HG03439 (cell line): Measurements from ENCODE around the gene MAPT.
"Not testable (repeated sequence)": the region's sequence is repeated elsewhere in the genome, so short reads cannot be mapped to it uniquely, and the experiment has no call there.

Experiments
- ATAC-seq: cut with Tn5 transposase; IDR thresholded peaks from one replicate; pipeline ENCODE4 v1.9.1; 2021; ENCODE audit warnings: mild to moderate bottlenecking, moderate library complexity; ENCODE audit not compliant: unreplicated experiment

The MAPT gene

DNA sequence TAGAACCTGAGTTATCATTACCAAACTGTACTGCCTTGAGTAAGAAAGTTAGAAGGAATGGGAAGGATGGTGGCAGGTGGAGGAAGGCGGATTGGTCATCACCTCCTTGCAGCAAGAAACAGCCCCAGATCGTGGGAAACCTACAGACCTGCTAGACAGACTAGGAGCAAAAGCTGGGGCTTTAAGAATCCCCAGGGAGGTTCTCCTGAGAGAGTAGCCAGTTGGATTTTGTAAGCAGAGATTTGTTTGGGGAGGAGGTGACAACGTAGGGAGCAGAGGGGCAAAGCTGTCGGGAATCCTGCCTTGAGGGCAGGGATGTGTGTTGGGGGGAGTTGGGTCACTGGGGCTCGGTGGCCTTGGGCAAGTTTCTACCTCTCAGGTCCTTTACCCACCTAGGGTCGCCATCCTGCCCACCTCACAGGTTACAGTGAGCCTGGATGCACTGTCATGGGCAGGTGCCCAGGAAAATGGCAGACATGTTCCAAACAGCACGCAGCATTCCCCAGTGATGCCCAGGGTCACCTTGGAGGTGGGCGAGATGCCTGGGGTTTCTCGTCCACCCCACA, 55.5 kb downstream of the MAPT start:
- ATAC-seq, result no peak

DNA sequence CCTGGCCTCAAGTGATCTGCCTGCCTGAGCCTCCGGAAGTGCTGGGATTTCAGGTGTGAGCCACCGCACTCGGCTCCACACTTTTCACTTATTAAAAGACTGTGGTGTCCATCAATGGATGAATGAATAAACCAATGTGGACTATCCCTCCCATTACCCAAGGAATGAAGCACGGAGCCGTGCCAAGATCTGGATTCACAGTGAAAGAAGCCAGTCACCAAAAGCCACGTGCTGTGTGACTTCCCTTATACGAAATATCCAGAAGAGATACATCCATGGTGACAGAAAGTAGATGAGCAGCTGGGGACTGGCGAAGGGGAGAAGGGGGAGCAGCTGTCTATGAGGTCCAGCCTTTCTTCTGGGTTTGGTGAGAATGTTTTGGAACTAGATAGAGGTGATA, 56.5 kb downstream of the MAPT start:
- no peak for ATAC-seq

GRCh38 chr17:45951403-45951802, 57.0 kb downstream of the MAPT start:
- no peak for ATAC-seq

DNA sequence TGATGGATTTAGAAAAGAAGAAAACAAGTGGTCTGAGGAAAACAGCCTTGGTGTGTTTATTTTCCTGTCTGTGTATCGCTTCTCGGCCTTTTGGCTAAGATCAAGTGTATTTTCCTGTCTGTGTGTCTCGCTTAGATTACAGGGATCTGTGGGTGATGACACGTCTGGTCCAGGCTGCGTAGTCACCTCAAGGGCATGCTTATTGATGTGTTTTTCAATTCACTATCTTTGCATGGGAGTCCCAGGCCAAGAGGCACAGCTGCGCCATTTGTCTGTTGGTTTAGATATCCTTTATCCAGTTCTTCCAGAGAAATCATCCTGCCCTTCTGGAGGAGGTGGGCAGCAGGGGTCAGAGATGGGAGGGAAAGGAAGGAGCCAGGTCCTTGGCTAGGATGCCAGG, 57.6 kb downstream of the MAPT start:
- no peak for ATAC-seq

GRCh38 chr17:45952814-45953320, 58.5 kb downstream of the MAPT start:
- no peak for ATAC-seq

- no peak for ATAC-seq
These were observed 59.2 kb downstream of the MAPT start for GRCh38 chr17:45953561-45953960.

GRCh38 chr17:45954914-45955313, 60.6 kb downstream of the MAPT start:
- ATAC-seq, result no peak

DNA sequence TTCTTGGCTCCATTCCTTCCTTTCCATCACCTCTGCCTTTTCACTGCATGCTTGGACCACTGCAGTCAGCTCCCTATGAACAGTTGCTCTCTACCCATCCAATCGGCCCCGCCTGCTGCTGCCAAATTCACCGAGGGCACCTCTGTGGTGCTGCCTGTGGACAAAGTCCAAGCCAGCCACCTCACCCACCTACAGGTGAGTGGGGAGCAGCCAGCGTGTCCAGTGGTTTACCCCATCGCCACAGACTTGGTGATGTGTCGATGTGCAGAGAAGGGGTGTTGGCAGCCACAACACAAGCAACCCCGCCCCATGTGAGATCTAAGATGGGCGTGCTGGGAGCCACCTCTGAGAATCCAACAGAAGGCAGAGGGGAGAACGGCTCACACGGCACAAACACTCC, 61.0 kb downstream of the MAPT start:
- ATAC-seq, result no peak

DNA sequence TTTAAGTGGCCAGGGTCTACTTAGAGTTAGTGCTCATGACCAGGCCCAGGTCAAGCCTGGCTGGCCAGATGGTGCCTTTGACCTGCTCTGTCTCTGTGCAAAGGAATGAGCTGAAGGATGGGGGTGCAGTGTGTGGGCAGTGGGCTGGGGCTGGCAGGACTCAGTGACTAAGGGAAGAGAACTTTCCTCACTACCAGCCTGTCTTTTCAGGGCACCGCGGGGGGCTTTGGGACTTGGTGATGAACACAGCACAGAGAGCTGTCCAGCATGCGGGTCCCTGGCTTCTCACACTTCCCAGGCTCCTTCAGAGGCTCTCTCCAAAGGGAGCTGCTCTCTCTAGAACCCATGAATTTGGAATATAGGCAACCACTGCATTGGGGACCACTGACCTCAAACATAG, 61.7 kb downstream of the MAPT start:
- no peak for ATAC-seq

GRCh38 chr17:45956746-45957145, 62.4 kb downstream of the MAPT start:
- ATAC-seq, result not testable (repeated sequence)

GRCh38 chr17:45958307-45958706, 64.0 kb downstream of the MAPT start:
- ATAC-seq, result no peak

DNA sequence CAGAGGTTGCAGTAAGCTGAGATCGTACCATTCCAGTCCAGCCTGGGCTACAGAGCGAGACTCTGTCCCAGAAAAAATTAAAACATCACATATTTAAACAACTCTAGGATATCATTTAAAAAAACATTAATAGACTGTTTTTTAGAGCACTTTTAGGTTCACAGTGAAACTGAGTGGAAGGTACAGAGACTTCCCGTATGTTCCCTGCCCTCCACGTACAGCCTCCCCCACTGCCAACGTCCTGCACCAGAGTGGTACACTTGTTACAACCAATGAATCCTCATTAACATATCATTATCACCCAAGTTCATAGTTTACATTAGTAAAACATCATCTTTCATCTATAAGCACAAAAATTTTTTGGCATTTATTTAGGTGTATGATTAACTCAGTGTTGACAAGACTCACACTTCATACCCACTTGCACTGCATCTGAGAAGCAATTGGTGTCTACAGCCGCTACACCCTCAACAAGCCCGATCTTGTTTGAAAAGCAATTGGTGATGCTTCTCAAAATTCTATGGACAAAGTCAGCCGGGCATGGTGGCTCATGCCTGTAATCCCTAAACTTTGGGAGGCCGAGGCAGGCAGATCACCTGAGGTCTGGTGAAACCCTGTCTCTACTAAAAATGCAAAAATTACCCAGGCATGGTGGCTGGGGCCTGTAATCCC, 64.8 kb downstream of the MAPT start:
- no peak for ATAC-seq

DNA sequence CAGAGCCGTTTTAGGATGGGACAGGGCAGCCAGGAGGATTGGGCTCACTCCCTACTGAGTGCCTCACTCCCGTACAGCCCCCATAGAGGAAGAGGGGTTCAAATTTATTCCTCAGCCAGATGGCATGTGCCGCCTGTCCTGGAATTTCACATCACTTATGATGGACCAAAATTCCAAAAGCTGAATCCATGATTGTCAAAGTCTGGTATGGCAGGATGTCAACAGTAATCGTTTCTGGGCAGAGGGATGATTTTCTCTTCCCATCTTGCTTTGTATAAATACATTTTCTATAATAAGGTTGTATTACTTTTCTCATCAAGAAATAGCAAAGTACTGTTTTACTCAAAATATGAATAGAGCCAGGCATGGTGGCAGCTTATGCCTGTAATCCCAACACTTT, 66.0 kb downstream of the MAPT start:
- ATAC-seq, result no peak

- no peak for ATAC-seq
These were observed 66.9 kb downstream of the MAPT start for GRCh38 chr17:45961206-45961605.

- no peak for ATAC-seq
These were observed 68.0 kb downstream of the MAPT start for GRCh38 chr17:45962221-45962972.

DNA sequence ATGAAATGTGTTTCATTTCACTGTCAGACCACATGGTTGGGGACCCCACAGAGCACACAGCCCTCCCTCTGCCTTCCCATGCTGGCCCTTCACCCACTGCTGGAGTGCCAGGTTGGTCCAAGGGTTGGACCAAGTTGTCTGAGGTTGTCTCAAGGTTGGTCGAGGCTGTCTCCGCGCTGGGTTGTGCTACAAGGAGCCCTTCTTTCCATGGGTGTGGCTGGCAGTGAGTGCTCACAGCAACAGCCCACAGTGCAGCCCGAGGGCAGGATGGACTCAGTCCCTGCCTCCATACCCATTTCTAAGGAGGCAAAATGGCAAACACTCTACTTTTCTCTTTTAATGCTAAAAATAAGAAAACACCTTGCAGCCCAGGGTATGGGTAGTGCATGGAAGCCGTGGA, 68.9 kb downstream of the MAPT start:
- ATAC-seq, result no peak

DNA sequence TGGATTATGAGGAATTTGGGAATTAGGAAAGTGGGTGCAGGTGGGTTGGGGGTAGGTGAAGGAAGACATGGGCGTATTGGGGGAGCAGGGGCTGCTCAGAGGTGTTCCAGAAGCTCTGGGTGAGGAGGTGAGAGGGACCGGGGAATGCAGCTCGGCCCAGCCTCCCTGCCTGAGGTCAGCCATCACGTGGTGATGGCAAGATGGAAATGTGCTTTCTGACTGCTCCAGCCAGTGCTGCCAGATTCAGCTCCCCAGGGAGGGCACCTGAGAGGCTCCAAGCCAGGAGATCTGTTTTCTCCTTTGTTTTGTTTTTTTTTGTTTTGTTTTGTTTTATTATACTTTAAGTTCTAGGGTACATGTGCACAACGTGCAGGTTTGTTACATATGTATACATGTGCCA, 69.5 kb downstream of the MAPT start:
- no peak for ATAC-seq

GRCh38 chr17:45964634-45965033, 70.3 kb downstream of the MAPT start:
- no peak for ATAC-seq

GRCh38 chr17:45965812-45966211, 71.5 kb downstream of the MAPT start:
- ATAC-seq, result no peak

DNA sequence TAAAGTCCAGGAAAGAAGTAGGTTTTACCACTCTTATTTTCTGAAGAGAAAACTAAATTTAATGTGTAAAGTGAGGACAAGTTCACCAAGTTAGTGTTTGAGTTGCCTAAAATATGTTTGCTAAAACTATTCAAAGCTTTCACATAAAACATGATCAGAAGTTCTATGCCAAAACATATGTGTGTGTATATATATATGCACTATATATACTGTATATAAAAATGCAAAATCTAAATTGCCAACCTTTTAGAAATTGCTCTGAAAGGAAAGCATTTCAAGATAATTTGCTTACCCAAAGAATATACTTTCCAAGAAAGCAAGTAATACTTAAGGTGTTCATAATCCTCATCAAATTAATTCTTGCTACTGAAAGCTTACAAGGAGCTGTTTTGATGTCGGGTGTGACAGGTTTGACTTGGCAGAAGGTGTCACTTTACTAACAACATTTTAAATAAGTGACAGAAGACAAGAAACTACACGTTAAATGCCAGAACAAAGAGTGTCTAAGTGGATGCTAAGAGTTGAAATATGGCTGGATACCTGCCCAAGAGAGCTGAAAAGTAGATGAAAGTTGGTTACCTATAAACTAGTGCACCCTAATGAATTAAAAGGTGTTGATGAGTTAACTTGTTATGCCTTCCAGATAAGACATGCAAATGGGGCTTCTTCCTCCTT, 72.4 kb downstream of the MAPT start:
- ATAC-seq, result no peak

DNA sequence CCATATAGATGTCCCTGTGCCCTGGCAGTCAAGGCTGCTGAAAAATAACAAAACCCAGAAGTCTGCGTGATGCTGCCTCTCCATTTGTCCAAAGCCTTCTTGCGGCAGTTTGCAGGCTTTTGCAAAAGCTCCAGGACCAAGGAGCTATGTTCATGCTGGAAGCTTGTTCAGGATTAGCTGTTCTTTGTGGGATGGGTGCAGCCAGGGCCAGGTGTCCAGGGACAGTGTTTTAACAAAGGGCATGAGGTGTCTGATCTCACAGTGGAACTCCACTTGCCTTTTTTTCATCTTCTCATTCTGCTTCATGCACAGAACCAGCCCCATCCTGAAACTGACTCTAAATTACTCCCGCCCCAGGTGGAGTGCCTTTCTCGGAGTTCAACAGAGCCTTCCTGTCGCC, 73.0 kb downstream of the MAPT start:
- ATAC-seq, result no peak

DNA sequence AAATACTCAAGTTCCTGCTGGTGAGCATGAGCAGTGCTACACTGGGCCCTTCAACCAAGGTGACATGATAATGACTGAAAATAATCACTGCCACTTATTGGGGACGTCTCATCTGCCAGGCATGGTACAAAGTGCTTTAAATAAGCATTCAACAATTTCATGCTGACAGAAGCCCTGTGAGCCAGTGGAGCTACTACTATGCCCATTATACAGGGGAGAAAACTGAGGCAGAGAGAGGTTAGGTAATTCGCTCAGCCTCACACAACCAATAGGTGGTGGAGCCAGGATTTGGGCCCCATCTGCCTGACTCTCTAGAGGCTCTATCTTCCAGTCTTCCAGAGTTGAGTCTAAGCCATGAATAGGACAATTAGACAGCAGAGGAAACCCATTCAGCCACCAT, 74.4 kb downstream of the MAPT start:
- ATAC-seq, result no peak
